ENCODE results near the gene FHIP1A. TPM values are rescaled to one million over a fixed set of nuclear protein-coding genes. Genes with fewer than 3 reads are reported as not detected.

Gene FHIP1A
- total and polyA plus RNA-seq, 4 donors, result 1.5 to 27.1 (median 12.0) TPM

GRCh38 chr4:151455212-151455611, 46.2 kb downstream of the FHIP1A start:
- H3K4me1 ChIP-seq (ENCODE audit: control insufficient read depth in 5 of 5, insufficient read depth in 5 of 5, low read length in 5 of 5), result peaks cover 0 to 6% (median 0%) of the 10 kb centered on the region in 5 donors
- TF ChIP-seq CTCF (IDR thresholded peaks at IDR 0.05; ENCODE audit: control extremely low read depth, extremely low read depth), result no peak
- WGBS, 2 donors, result 80 to 81% methylated on average over 1 of the region's 1 CpG
- H3K9ac ChIP-seq (ENCODE audit: insufficient read depth in 1 of 2, low read length in 2 of 2), result no peak overlapping the region
- no peaks in the 10 kb centered on the region for H3K36me3 ChIP-seq (ENCODE audit: control insufficient read depth in 4 of 4, insufficient read depth in 4 of 4, low read length in 4 of 4)
- no peak for ATAC-seq (ENCODE audit: insufficient read depth, low FRiP score)
- H3K27ac ChIP-seq (ENCODE audit: low read depth in 1 of 2, low read length in 1 of 2), result no peak overlapping the region
- DNase-seq, result no peak
- no peaks in the 10 kb centered on the region for H3K27me3 ChIP-seq (ENCODE audit: control insufficient read depth in 3 of 3, insufficient read depth in 3 of 3, low read length in 2 of 3)
- no peaks in the 10 kb centered on the region for H3K9me3 ChIP-seq (ENCODE audit: control insufficient read depth in 4 of 4, insufficient read depth in 3 of 4, low read length in 3 of 4)
- H3K4me3 ChIP-seq, result no peak overlapping the region

GRCh38 chr4:151458148-151458547, 49.2 kb downstream of the FHIP1A start:
- no peak overlapping the region for H3K27ac ChIP-seq (ENCODE audit: low read depth in 1 of 2, low read length in 1 of 2)
- H3K9ac ChIP-seq (ENCODE audit: insufficient read depth in 1 of 2, low read length in 2 of 2), result no peak overlapping the region
- no peaks in the 10 kb centered on the region for H3K9me3 ChIP-seq (ENCODE audit: control insufficient read depth in 4 of 4, insufficient read depth in 3 of 4, low read length in 3 of 4)
- H3K36me3 ChIP-seq (ENCODE audit: control insufficient read depth in 4 of 4, insufficient read depth in 4 of 4, low read length in 4 of 4), result no peaks in the 10 kb centered on the region
- no peaks in the 10 kb centered on the region for H3K27me3 ChIP-seq (ENCODE audit: control insufficient read depth in 3 of 3, insufficient read depth in 3 of 3, low read length in 2 of 3)
- ATAC-seq (ENCODE audit: insufficient read depth, low FRiP score) (no peak), DNase-seq (no peak)
- H3K4me1 ChIP-seq (ENCODE audit: control insufficient read depth in 5 of 5, insufficient read depth in 5 of 5, low read length in 5 of 5), result peaks cover 0 to 8% (median 0%) of the 10 kb centered on the region in 5 donors
- TF ChIP-seq CTCF (IDR thresholded peaks at IDR 0.05; ENCODE audit: control extremely low read depth, extremely low read depth), result no peak
- no peak overlapping the region for H3K4me3 ChIP-seq
- WGBS, 2 donors, result 100% methylated on average over 1 of the region's 1 CpG

Other genes with a start within 250 kb of the FHIP1A start
- gene PRSS48, start 132.0 kb upstream of the FHIP1A start, total RNA-seq, result not detected
- not detected for gene PRSS48, start 132.0 kb upstream of the FHIP1A start, polyA plus RNA-seq
- gene SH3D19, start 83.6 kb upstream of the FHIP1A start, total RNA-seq, result 10 to 100 TPM; 55.7 to 69.2 TPM
- gene SH3D19, start 83.6 kb upstream of the FHIP1A start, polyA plus RNA-seq, result 10 to 100 TPM; 22.1 to 45.8 TPM

Data from lung (tissue), 12 donors.